ENCODE measurements around the gene ZNF333. TPM values are rescaled to one million over a fixed set of nuclear protein-coding genes. Genes with fewer than 3 reads are reported as not detected.
A peak's percentile ranks its signal among the peaks of the same experiment; 100 is the strongest.

ZNF333 gene
- total RNA-seq, 1 experiment from 2014 or later, result 6.0 TPM

DNA sequence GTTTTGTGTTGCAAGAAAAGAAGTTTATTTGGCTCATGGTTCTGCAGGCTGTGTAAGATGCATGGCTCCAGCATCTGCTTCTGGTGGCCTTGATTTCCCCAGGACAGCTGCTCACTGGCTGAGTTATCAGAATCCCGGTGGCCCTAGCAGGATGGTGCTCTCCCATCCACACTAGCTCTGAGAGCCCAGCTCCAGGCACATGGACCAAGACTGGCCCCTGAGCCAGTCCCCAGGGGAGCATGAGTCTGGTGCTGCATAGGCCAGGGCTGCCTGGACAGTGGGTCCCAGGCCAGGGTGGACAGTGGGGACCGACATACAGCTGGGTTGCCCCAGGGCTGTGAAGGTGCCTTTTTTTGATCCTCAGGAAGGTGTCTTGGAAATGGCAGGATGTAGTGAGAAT, 78.2 kb downstream of the ZNF333 start:
- H3K4me3 Mint-ChIP-seq, result no peak overlapping the region
- Histone ChIP-seq H3K4ac (ENCODE audit: low read depth, low read length) (no peak overlapping the region), H2BK15ac (ENCODE audit: low read depth, low read length) (no peak overlapping the region), H3K23me2 (ENCODE audit: insufficient read length, low read depth, low read length, poor library complexity, severe bottlenecking) (no peaks in the 10 kb centered on the region), H2BK12ac (ENCODE audit: insufficient read length, low read depth, low read length) (no peak overlapping the region), H2BK5ac (ENCODE audit: insufficient read length, low read length) (no peak overlapping the region), H3K79me1 (ENCODE audit: insufficient read depth, low read depth, low read length, poor library complexity, severe bottlenecking) (no peaks in the 10 kb centered on the region), H3K18ac (ENCODE audit: insufficient read length, low read depth, low read length) (no peak overlapping the region), H2BK120ac (ENCODE audit: low read depth, low read length, poor library complexity, severe bottlenecking) (no peak overlapping the region), H4K20me1 (ENCODE audit: control insufficient read depth, insufficient read depth, insufficient read length) (no peaks in the 10 kb centered on the region), H3K27me3 (ENCODE audit: insufficient read depth, low read length) (no peaks in the 10 kb centered on the region), H3K4me2 (ENCODE audit: insufficient read depth, insufficient read length, low read length) (no peak overlapping the region), H3T11ph (ENCODE audit: low read length) (no peak overlapping the region), H3K14ac (ENCODE audit: insufficient read depth, low read length) (no peak overlapping the region; the same call in 1 of the 2 replicates), H2BK20ac (ENCODE audit: low read depth, low read length, poor library complexity, severe bottlenecking) (no peak overlapping the region), H3K9me3 (ENCODE audit: control insufficient read depth, low read depth, low read length) (no peaks in the 10 kb centered on the region), H4K91ac (ENCODE audit: insufficient read length, low read depth, low read length) (no peak overlapping the region), H2AK5ac (ENCODE audit: insufficient read length, low read length) (no peak overlapping the region), H3K27ac (ENCODE audit: insufficient read length, low read depth, low read length) (no peak overlapping the region), H2AFZ (ENCODE audit: low read length) (no peak overlapping the region), H3K79me2 (ENCODE audit: insufficient read depth, low read length) (no peaks in the 10 kb centered on the region), H3K23ac (ENCODE audit: insufficient read length, low read depth, low read length) (no peak overlapping the region), H4K5ac (ENCODE audit: insufficient read length, low read depth, low read length) (no peak overlapping the region), H3K9ac (ENCODE audit: extremely low read depth, insufficient read length, low read length) (no peak overlapping the region), H4K8ac (replicated peaks; ENCODE audit: insufficient read length, low read depth, low read length) (no peak overlapping the region), H3K56ac (ENCODE audit: insufficient read length, low read depth, low read length) (no peak overlapping the region), H3K4me1 (ENCODE audit: insufficient read depth, low read length) (no peaks in the 10 kb centered on the region)
- H3K36me3 Mint-ChIP-seq (ENCODE audit: insufficient read depth in 1 of 3, low read depth in 3 of 3), result peaks cover 6 to 14% (median 6%) of the 10 kb centered on the region in 3 experiments
- H3K27ac Mint-ChIP-seq, result no peak overlapping the region
- peak; percentile 11 for DNase-seq
- TF ChIP-seq, protein P1, sequence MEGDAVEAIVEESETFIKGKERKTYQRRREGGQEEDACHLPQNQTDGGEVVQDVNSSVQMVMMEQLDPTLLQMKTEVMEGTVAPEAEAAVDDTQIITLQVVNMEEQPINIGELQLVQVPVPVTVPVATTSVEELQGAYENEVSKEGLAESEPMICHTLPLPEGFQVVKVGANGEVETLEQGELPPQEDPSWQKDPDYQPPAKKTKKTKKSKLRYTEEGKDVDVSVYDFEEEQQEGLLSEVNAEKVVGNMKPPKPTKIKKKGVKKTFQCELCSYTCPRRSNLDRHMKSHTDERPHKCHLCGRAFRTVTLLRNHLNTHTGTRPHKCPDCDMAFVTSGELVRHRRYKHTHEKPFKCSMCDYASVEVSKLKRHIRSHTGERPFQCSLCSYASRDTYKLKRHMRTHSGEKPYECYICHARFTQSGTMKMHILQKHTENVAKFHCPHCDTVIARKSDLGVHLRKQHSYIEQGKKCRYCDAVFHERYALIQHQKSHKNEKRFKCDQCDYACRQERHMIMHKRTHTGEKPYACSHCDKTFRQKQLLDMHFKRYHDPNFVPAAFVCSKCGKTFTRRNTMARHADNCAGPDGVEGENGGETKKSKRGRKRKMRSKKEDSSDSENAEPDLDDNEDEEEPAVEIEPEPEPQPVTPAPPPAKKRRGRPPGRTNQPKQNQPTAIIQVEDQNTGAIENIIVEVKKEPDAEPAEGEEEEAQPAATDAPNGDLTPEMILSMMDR (conservative IDR thresholded peaks at IDR 0.05), result no peak
- no peaks in the 10 kb centered on the region; a peak in 1 of 4 replicates for H3K4me1 Mint-ChIP-seq
- H3K27me3 Mint-ChIP-seq (ENCODE audit: low read depth), result no peaks in the 10 kb centered on the region; the same call in 1 of the 2 replicates
- H3K9me3 Mint-ChIP-seq, result peaks cover 20 to 76% of the 10 kb centered on the region in 2 experiments
- WGBS (ENCODE audit: extremely low coverage, insufficient read length, low lambda C conversion rate), result no CpG with 5 or more reads among the region's 2 CpGs
